IPS-15b (cell line): Measurements from ENCODE around the gene CRYBG1.

Source experiments
- H3K27me3 ChIP-seq: one replicate; pipeline ENCODE4 v1.6.1; 2013; ENCODE audit warnings: low read length; ENCODE audit not compliant: control insufficient read depth, insufficient read depth
- H3K36me3 ChIP-seq: one replicate; pipeline ENCODE4 v1.6.1; 2013; ENCODE audit warnings: low read length; ENCODE audit not compliant: control insufficient read depth, insufficient read depth
- H3K4me1 ChIP-seq: one replicate; pipeline ENCODE4 v1.6.1; 2013; ENCODE audit warnings: mild to moderate bottlenecking, low read length; ENCODE audit not compliant: control insufficient read depth, insufficient read depth
- H3K4me3 ChIP-seq: one replicate; pipeline ENCODE4 v1.5.1; 2013; ENCODE audit warnings: low read depth, low read length
- H3K9ac ChIP-seq: one replicate; pipeline ENCODE4 v1.6.1; 2013; ENCODE audit warnings: low read depth, mild to moderate bottlenecking, low read length
- H3K9me3 ChIP-seq: one replicate; pipeline ENCODE4 v1.6.1; 2013; ENCODE audit warnings: mild to moderate bottlenecking, low read length; ENCODE audit not compliant: control insufficient read depth, insufficient read depth

CRYBG1 gene

GRCh38 chr6:106360410-106360988 is at the start of gene CRYBG1:
TSS of gene CRYBG1 (plus strand) at chr6:106360717. CDS start at chr6:106360909, 192 bp downstream.
- Histone ChIP-seq H3K9me3 (no peaks in the 10 kb centered on the region), H3K36me3 (no peaks in the 10 kb centered on the region), H3K27me3 (peaks cover 9% of the 10 kb centered on the region), H3K4me3 (peak within 1 kb of the TSS; percentile 81), H3K9ac (peak within 1 kb of the TSS; percentile 71), H3K4me1 (peaks cover 3% of the 10 kb centered on the region)

GRCh38 chr6:106315765-106316374 is 44.6 kb upstream of the CRYBG1 start:
- H3K4me1 ChIP-seq, result no peaks in the 10 kb centered on the region

GRCh38 chr6:106316375-106316766 is 44.1 kb upstream of the CRYBG1 start:
- Histone ChIP-seq H3K9ac (no peak overlapping the region), H3K4me1 (no peaks in the 10 kb centered on the region), H3K9me3 (no peaks in the 10 kb centered on the region), H3K27me3 (no peaks in the 10 kb centered on the region), H3K36me3 (no peaks in the 10 kb centered on the region), H3K4me3 (no peak overlapping the region)

More at GRCh38 chr6:106315765-106316374, 44.6 kb upstream of the CRYBG1 start:
- no peaks in the 10 kb centered on the region for H3K9me3 ChIP-seq
- no peak overlapping the region for H3K4me3 ChIP-seq
- H3K27me3 ChIP-seq, result no peaks in the 10 kb centered on the region
- H3K36me3 ChIP-seq, result no peaks in the 10 kb centered on the region
- no peak overlapping the region for H3K9ac ChIP-seq

- no peaks in the 10 kb centered on the region for H3K36me3 ChIP-seq
- H3K4me3 ChIP-seq, result no peak overlapping the region
- no peaks in the 10 kb centered on the region for H3K27me3 ChIP-seq
- H3K9ac ChIP-seq, result no peak overlapping the region
- no peaks in the 10 kb centered on the region for H3K4me1 ChIP-seq
- H3K9me3 ChIP-seq, result no peaks in the 10 kb centered on the region
Measured at GRCh38 chr6:106318061-106318460, 42.5 kb upstream of the CRYBG1 start.

GRCh38 chr6:106318851-106319250 is 41.7 kb upstream of the CRYBG1 start:
- Histone ChIP-seq H3K4me1 (no peaks in the 10 kb centered on the region), H3K9ac (no peak overlapping the region), H3K27me3 (no peaks in the 10 kb centered on the region), H3K36me3 (no peaks in the 10 kb centered on the region), H3K9me3 (no peaks in the 10 kb centered on the region), H3K4me3 (no peak overlapping the region)

GRCh38 chr6:106321940-106322339 is 38.6 kb upstream of the CRYBG1 start:
- H3K27me3 ChIP-seq, result no peaks in the 10 kb centered on the region
- H3K9me3 ChIP-seq, result no peaks in the 10 kb centered on the region
- H3K4me1 ChIP-seq, result peaks cover 4% of the 10 kb centered on the region
- no peaks in the 10 kb centered on the region for H3K36me3 ChIP-seq
- H3K9ac ChIP-seq, result no peak overlapping the region
- no peak overlapping the region for H3K4me3 ChIP-seq

- Histone ChIP-seq H3K36me3 (no peaks in the 10 kb centered on the region), H3K4me3 (peak overlapping the region; percentile 94), H3K4me1 (peaks cover 4% of the 10 kb centered on the region), H3K9me3 (no peaks in the 10 kb centered on the region), H3K27me3 (no peaks in the 10 kb centered on the region), H3K9ac (peak overlapping the region; percentile 88)
Measured at GRCh38 chr6:106324726-106325335, 35.7 kb upstream of the CRYBG1 start.

- Histone ChIP-seq H3K9ac (peak within 1 kb of the TSS; percentile 88), H3K4me1 (peaks cover 4% of the 10 kb centered on the region), H3K9me3 (no peaks in the 10 kb centered on the region), H3K36me3 (no peaks in the 10 kb centered on the region), H3K27me3 (no peaks in the 10 kb centered on the region), H3K4me3 (peak within 1 kb of the TSS; percentile 94)
Measured at GRCh38 chr6:106325336-106326178, 35.0 kb upstream of the CRYBG1 start, which contains the start of gene ATG5. TSS of gene ATG5 (minus strand) at chr6:106325760. CDS start at chr6:106316208, 9,552 bp downstream.

GRCh38 chr6:106334646-106335448 is 25.7 kb upstream of the CRYBG1 start:
- Histone ChIP-seq H3K4me1 (no peaks in the 10 kb centered on the region), H3K36me3 (no peaks in the 10 kb centered on the region), H3K27me3 (no peaks in the 10 kb centered on the region), H3K9me3 (no peaks in the 10 kb centered on the region), H3K4me3 (no peak overlapping the region), H3K9ac (no peak overlapping the region)

GRCh38 chr6:106339334-106340029 is 21.0 kb upstream of the CRYBG1 start:
- Histone ChIP-seq H3K27me3 (no peaks in the 10 kb centered on the region), H3K9me3 (no peaks in the 10 kb centered on the region), H3K9ac (no peak overlapping the region), H3K4me1 (no peaks in the 10 kb centered on the region), H3K4me3 (no peak overlapping the region), H3K36me3 (no peaks in the 10 kb centered on the region)
